GM18858 (cell line): ENCODE results near the gene GPR152.
A peak's percentile ranks its signal among the peaks of the same experiment; 100 is the strongest.
"Not testable (repeated sequence)": the region's sequence is repeated elsewhere in the genome, so short reads cannot be mapped to it uniquely, and the experiment has no call there.

ENCODE experiments used
- ATAC-seq: cut with Tn5 transposase; IDR thresholded peaks from one replicate; pipeline ENCODE4 v1.9.1; 2021; ENCODE audit not compliant: unreplicated experiment

GPR152 gene

DNA sequence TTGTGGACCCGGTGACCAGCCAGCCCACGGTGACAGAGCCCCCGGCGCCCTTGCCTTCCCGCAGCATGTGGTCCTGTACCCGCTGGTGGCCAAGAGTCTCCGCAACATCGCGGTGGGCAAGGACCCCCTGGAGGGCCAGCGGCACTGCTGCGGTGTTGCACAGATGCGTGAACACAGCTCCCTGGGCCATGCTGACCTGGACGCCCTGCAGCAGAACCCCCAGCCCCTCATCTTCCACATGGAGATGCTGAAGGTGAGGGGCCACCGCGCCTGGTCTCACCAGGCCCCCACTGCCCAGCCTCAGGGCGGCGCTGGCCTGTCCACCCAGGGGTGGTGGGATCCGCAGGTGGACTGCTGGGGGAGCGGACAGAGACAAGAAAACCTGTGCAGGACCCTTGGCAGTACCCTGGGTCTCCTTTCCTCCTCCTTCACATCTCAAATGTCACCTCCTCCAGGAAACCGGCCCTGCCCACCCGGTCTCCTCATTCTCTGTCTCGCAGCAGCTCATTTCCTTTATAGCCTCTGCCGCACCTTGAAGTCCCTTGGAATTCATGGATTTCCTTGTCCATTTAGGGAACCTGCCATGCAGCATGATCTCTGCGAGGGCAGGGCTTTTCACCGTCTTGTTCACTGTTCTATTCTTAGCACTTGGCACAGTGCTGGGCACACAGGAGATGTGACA is 36.8 kb upstream of the GPR152 start:
- ATAC-seq: no peak

GRCh38 chr11:67486481-67487195 is 34.1 kb upstream of the GPR152 start:
- no peak for ATAC-seq

DNA sequence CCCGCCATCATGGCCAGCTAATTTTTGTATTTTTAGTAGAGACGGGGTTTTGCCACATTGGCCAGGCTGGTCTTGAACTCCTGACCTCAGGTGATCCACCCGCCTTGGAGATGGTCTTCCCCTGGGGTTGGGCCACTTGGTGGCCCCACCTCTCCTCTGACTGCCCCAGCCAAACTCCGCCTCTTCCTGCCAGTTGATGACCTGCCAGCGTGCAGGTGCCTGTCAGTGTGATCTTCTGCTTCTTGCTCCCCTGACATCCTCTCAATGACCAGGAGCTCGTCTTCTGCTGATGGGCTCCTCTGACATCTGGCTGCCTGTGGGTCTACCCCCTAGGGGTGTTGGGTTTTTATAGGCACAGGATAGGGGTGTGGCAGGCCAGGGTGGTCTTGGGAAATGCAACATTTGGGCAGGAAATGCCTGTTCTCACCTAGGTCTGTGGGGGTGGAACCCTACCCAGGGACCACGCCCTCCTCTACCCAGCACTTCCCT is 33.4 kb upstream of the GPR152 start:
- not testable (repeated sequence) for ATAC-seq

GRCh38 chr11:67484847-67485311 is 32.4 kb upstream of the GPR152 start:
- no peak for ATAC-seq

DNA sequence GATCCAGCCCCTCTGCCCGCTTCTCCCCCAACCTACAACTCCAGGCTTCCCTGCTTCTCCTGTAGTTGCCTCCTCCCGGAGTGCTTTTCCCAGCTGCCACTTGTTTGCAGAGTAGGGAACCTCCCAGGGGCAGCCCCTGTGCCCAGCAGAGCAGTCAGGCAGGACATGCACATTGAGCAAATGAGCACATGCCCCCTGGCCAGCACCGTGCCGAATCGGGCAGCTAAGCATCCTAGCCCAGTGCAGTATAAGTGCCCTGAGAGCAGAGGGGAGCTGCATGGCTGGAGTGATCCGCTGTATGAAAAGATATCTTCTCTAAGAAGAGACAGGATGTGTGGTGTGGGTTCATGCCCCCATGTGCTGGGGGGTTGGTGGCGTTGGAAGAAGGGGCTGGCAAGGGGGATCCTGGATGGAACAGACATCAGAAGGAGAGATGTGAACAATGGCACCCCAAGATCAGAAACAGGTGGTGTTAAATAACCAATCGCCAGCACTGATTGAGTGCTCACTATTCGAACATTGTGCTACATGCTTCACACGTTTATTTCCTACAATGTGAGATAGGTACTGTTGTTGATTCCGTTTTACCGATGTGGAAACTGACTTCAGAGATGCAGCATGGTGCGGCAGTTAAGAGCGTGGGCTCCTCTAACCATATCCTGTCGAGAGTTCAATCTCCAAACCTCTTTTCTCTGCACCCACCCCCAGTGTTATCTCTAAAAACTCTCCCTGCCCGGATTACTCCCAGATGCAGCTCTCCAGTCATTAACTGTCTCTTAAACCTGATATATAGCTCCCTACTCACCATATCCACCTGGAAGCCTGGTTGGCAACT is 31.5 kb upstream of the GPR152 start:
- ATAC-seq: no peak

DNA sequence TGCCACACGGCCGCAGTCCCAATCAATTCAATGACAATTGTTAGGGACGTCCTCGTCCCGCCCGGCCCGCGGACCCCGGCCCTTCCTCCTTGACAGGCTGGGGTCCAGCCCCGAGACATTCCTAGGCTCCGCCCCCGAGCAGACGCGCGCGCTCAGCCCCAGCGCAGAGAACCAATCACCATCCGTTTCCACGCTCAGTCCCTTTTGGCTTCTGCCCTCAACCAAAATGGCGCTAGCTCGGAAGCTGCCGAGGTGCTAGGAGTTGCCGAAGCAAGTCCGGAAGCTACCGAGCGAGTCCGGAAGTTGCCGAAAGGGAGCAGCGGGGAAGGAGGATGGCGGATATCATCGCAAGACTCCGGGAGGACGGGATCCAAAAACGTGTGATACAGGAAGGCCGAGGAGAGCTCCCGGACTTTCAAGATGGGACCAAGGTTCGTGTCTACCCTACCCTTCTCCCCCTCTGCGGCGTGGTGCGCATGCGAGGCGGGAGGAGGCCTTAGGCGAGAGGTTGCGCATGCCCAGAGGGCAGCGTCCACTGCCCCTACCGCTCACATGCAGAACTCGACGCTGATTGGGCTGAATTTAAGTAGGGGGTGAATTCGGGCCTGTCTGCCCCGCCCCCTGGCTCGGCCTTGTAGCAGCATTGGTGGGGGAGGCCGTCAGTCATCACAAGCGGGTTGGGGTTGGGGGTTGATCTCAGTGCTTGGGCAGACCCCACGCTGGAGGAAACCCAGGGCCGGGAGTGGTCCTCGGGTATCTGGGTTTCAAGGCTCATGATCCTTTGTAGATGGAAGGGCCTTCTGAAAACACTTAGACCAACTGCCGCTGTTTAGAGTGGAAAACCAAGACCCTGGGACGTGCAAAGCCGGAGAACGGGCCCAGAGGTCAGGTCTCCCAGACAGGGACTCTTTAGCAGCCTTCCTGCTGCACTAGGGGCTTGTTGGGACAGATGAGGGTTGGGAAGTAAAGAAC is 30.6 kb upstream of the GPR152 start, which contains the start of gene AIP:
Gene AIP, plus strand, starts transcription at position 200 of the 972 bp plus-strand sequence. Its CDS starts 133 bp downstream, at position 333.
- ATAC-seq: peak; percentile 54

- no peak for ATAC-seq
These were observed 29.8 kb upstream of the GPR152 start for GRCh38 chr11:67482275-67482826.

DNA sequence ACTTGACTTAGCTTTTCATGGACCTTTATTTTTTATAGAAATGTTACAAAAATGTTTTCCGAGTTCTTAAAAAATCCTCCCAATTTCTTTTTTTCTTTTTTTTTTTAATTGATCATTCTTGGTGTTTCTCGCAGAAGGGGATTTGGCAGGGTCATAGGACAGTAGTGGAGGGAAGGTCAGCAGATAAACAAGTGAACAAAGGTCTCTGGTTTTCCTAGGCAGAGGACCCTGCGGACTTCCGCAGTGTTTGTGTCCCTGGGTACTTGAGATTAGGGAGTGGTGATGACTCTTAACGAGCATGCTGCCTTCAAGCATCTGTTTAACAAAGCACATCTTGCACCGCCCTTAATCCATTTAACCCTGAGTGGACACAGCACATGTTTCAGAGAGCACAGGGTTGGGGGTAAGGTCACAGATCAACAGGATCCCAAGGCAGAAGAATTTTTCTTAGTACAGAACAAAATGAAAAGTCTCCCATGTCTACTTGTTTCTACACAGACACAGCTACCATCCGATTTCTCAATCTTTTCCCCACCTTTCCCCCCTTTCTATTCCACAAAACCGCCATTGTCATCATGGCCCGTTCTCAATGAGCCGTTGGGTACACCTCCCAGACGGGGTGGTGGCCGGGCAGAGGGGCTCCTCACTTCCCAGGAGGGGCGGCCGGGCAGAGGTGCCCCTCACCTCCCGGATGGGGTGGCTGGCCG is 25.0 kb upstream of the GPR152 start:
- ATAC-seq: not testable (repeated sequence)

GRCh38 chr11:67476692-67477091 is 24.2 kb upstream of the GPR152 start:
- ATAC-seq: not testable (repeated sequence)

- ATAC-seq: no peak
These were observed 20.4 kb upstream of the GPR152 start for GRCh38 chr11:67472882-67473281.

DNA sequence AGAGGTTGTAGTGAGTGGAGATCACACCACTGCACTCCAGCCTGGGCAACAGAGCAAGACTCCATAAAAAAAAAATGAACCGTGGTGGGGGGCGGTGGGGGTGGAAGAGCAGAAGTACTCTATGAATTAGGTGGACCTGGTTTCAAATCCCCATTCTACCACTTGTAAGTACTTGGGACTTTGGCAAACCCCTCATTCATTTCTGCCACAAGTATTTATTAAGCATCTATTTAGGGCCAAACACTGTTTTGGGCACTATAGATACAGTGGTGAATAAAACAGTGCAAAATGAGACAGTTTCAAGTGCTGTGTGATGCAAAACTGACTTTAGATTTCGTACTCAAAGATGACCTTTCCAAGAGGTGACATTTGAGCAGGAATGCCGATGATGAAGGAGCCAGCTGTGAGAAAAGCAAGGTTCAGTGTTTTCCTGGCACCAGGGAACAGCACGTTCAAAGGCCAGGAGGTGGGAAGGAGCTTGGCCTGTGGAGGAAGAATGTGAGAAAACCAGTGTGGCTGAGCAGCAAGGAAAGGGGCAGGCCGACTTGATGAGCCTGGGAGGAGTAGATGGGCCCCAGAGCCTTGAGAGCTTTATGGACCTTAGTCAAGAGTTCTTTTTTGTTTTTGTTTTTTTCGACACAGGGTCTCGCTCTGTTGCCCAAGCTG is 17.9 kb upstream of the GPR152 start:
- ATAC-seq: no peak

DNA sequence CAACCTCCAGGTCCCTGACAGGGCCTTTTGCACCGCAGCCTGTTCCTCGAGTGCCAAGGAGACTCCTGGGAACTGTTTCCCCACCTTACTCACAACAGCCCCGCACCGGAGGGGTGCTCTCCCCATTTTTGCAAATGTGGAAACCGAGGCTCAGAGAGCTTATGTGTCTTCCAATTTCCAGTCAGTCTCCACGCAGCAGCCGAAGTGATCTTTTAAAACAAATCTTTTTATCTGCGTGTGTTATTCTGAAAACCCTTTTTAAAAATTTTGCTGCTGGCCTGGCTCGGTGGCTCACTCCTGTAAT is 16.9 kb upstream of the GPR152 start:
- no peak for ATAC-seq

DNA sequence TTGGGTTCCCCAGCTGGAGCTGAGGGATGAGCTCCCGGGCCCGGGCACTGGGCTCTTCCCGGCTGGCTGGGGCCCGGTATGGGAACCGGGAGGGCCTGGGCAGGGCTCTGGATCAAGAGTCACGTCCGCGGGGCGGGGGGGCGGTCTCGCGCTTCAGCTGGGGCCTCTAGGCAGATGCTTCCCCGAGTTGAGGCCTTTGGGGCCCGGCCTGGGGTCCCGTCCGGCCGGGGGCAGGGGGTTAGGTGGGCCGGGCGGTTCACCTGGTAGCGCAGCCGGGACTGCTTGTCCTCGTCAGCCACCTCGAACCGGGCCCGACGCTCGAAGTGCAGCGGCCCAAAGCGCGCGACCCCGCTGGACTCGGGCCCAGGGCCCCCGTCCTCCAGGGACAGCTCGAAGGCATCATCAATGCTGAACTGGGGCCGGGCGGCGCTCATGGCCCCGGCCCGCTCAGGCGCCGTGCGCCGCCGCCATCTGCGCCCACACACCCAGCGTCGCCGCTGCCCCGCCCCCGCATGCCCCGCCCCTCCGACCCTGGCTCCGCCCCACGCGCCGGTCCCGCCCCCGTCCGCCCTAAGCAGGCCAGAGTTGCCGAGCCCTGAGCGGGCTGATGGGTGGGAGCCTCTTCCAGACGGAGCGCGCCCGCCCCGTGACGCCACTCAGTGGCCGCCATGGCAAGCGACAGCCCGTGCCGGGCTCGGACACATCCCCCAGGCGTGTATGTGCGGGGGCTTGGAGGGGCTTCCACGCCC is 16.4 kb upstream of the GPR152 start, which contains the start of gene TMEM134:
Gene TMEM134, minus strand, starts transcription at position 493 of the 749 bp plus-strand sequence. Its CDS starts 59 bp downstream, at position 434.
- ATAC-seq: peak; percentile 39

DNA sequence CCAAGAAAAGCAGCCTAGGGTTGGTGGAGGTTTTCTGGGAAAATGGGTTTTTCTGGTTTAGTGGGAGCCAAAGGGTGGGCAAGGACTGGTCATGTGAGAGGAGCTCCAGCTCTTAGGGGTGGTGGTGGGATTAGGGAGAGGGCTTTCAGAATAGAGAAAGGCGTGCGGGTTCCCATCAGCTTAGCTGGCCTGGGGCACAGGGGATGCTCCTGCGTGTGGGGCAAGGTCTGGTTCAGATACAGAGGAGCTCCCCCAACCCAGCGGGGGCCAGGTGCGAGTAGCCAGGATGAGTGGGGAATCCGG is 15.9 kb upstream of the GPR152 start:
- ATAC-seq: no peak

GRCh38 chr11:67468056-67468455 is 15.5 kb upstream of the GPR152 start:
- ATAC-seq: no peak

GRCh38 chr11:67466962-67467771 is 14.6 kb upstream of the GPR152 start:
- no peak for ATAC-seq

- ATAC-seq: no peak
These were observed 13.8 kb upstream of the GPR152 start for GRCh38 chr11:67466367-67466766.
